Astrocyte of the cerebellum (primary cell): ENCODE data around the gene CDK18.
"Not testable (repeated sequence)": the region's sequence is repeated elsewhere in the genome, so short reads cannot be mapped to it uniquely, and the experiment has no call there.

Source experiments
- DNase-seq: peaks from one replicate; pipeline ENCODE4 v3.0.0-alpha.2; 2011; ENCODE audit warnings: low read depth
- H3K4me3 ChIP-seq: 2 replicates; pipeline ENCODE4 v1.5.1; 2011; ENCODE audit warnings: mild to moderate bottlenecking, low read depth, low read length, moderate library complexity
- CTCF ChIP-seq: IDR thresholded peaks from 2 replicates; pipeline ENCODE4 v1.5.1; 2012; ENCODE audit warnings: low read length, low read depth, moderate library complexity, mild to moderate bottlenecking; ENCODE audit errors: missing control alignments
- in situ Hi-C: cut with HindIII; loops from 2 replicates; pipeline ENCODE4 v1.10.0; 2017; ENCODE audit warnings: low sequenced_read_pairs

The CDK18 gene

DNA sequence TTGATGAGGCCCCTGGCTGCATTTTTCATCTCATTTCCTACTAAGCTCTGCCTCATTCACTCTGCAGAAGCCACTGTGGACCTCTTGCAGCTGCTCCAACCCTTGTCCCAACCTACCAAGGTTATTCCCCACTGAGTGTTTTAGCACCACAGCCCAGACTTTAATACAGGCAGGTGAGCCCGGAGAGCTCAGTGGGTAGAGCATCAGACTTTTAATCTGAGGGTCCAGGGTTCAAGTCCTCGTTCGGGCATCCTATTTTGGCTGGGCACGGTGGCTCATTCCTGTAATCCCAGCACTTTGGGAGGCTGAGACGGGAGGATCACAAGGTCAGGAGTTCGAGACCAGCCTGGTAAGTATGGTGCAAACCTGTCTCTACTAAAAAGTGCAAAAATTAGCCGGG lies 30.5 kb upstream of the CDK18 start:
- DNase-seq, result no peak
- in situ Hi-C loops, result no loop called here
- no peak overlapping the region for H3K4me3 ChIP-seq
- TF ChIP-seq CTCF, result no peak

GRCh38 chr1:205474571-205474970 lies 29.9 kb upstream of the CDK18 start:
- no peak overlapping the region for H3K4me3 ChIP-seq
- TF ChIP-seq CTCF, result no peak
- in situ Hi-C loops, result no loop called here
- DNase-seq, result no peak

DNA sequence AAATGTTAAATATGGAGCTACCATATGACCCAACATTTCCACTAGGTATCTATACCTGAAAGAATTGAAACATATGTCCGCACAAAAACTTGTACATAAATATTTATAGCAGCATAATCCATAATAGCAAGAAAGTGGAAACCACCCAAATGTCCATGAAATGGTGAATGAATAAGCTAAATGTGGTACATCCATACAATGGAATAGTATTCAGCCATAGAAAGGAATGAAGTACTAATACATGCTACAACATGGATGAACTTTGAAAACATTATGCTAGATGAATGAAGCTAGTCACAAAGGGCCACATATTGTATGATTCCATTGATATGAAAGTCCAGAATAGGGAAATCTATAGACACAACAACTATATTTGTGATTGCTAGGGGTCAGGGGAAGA lies 28.6 kb upstream of the CDK18 start:
- no peak for DNase-seq
- no peak overlapping the region for H3K4me3 ChIP-seq
- in situ Hi-C loops, result loop anchor here (5.0 kb wide), 1 partner anchor 104 kb away; no protein-coding TSS in a partner anchor
- TF ChIP-seq CTCF, result no peak

- DNase-seq, result no peak
- H3K4me3 ChIP-seq, result no peak overlapping the region
- TF ChIP-seq CTCF, result no peak
- in situ Hi-C loops, result loop anchor here (5.0 kb wide), 1 partner anchor 104 kb away; no protein-coding TSS in a partner anchor
Observed at GRCh38 chr1:205476648-205477047, 27.8 kb upstream of the CDK18 start.

DNA sequence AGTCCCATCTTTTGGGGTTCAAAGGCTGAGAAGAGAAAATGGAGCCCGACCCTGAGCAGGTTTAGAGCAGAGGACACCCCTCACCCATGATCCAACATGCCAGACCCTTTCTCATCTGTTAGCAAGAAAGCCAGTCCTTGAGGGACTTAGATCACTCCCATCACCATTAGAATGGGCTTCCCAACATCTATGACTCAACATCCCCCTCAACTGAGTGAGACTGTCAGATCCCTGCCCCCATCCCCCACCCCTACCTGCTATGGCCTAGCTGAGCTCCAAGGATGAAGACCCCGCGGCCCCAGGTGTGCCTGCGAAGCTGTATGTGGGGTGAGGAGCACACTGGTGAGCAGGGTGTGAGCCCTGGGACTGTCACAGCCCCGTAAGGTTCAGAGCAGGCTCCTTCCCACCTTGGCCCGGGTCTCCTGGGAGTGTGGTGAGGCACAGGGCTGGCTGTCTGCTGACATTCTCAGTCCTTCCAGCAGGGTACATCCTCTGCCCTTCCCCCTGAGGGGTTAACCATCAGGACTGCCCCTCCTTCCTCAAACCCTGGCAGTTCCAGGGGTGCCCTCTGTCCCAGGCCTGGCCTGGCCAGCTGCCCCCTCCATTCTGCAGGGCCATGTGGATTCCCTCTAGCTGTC lies 27.2 kb upstream of the CDK18 start:
- no peak for DNase-seq
- H3K4me3 ChIP-seq, result no peak overlapping the region
- TF ChIP-seq CTCF, result no peak
- in situ Hi-C loops, result loop anchor here (5.0 kb wide), 1 partner anchor 105 kb away; no protein-coding TSS in a partner anchor

- H3K4me3 ChIP-seq, result no peak overlapping the region
- DNase-seq, result peak; percentile 48
- in situ Hi-C loops, result loop anchor here (5.0 kb wide), 1 partner anchor 106 kb away; no protein-coding TSS in a partner anchor
Observed at GRCh38 chr1:205477759-205478247, 26.7 kb upstream of the CDK18 start.

GRCh38 chr1:205478985-205479384 lies 25.5 kb upstream of the CDK18 start:
- in situ Hi-C loops, result loop anchor here (5.0 kb wide), 1 partner anchor 107 kb away; no protein-coding TSS in a partner anchor
- not testable (repeated sequence) for DNase-seq

More at GRCh38 chr1:205477759-205478247, 26.7 kb upstream of the CDK18 start:
- no peak for TF ChIP-seq CTCF

More at GRCh38 chr1:205478985-205479384, 25.5 kb upstream of the CDK18 start:
- H3K4me3 ChIP-seq, result not testable (repeated sequence)
